Left lung (tissue), 10 donors: ENCODE results near the gene NDUFB6. TPM values are rescaled to one million over a fixed set of nuclear protein-coding genes. Genes with fewer than 3 reads are reported as not detected.
A peak's percentile ranks its signal among the peaks of the same experiment; 100 is the strongest.
"Not testable (repeated sequence)": the region's sequence is repeated elsewhere in the genome, so short reads cannot be mapped to it uniquely, and the experiment has no call there.

Source experiments
- ATAC-seq: fragments of 200-7000 bp; cut with Tn5 transposase; one replicate; pipeline ENCODE4 v1.9.1; 2020; ENCODE audit warnings: moderate library complexity
- DNase-seq, 4 donors: peaks; one replicate each; pipeline ENCODE4 v3.0.0-alpha.2; 2013 to 2020
- H3K27ac ChIP-seq, 2 donors: fragments of 200-600 bp; sonication (generic) in 1 of 2; one replicate each; pipeline versions ENCODE4 v1.5.0 to v1.8.0; 2020 to 2021
- H3K27me3 ChIP-seq, 2 donors: fragments of 200-600 bp; sonication (generic) in 1 of 2; one replicate each; pipeline versions ENCODE4 v1.5.0 to v1.8.0; 2020 to 2021
- H3K36me3 ChIP-seq, 2 donors: fragments of 200-600 bp; sonication (generic) in 1 of 2; one replicate each; pipeline versions ENCODE4 v1.5.0 to v1.8.0; 2020 to 2021
- H3K4me1 ChIP-seq, 2 donors: fragments of 200-600 bp; one replicate each; pipeline ENCODE4 v1.8.0; 2021
- H3K4me3 ChIP-seq, 2 donors: fragments of 200-600 bp; sonication (generic) in 1 of 2; one replicate each; pipeline versions ENCODE4 v1.5.0 to v1.8.0; 2020 to 2021; ENCODE audit warnings: mild to moderate bottlenecking in 1 of 2
- H3K9me3 ChIP-seq, 2 donors: fragments of 200-600 bp; sonication (generic) in 1 of 2; one replicate each; pipeline versions ENCODE4 v1.5.0 to v1.8.0; 2020 to 2021
- intact Hi-C, 2 donors: fragments of 100-400 bp; cut with DNase I; formaldehyde crosslinking; loops; one replicate each; pipeline versions ENCODE4 v1.11.2 to v1.14.2; 2022
- polyA plus RNA-seq, 6 donors: library from polyadenylated mRNA; unstranded; fragments of 120-200 nt; gene quantifications; one replicate each; pipeline ENCODE4 v1.2.1, GENCODE V29; 2013; ENCODE audit not compliant: insufficient read length in 6 of 6
- total RNA-seq, 2 donors: library from RNA; stranded (reverse); fragmentation: NEBNext Ultra II Directional; extraction: Animal tissue kit (Norgen Biotek cat#: 25700); gene quantifications; one replicate each; pipeline ENCODE4 v1.2.1, GENCODE V29; 2021
- TF ChIP-seq, protein P1 (sequence below), 2 donors: fragments of 200-600 bp; sonication (generic) in 1 of 2; IDR thresholded peaks; one replicate each; pipeline versions ENCODE4 v1.5.0 to v1.8.0; 2021; ENCODE audit warnings: antibody characterized with exemption in 2 of 2
- donor health status: DM: no; HTN: yes; CAD: no.
- donor health status: DM: no; HTN: no; CAD: no.

The NDUFB6 gene
- total and polyA plus RNA-seq, 8 donors = 44.1 to 61.0 (median 52.0) TPM

DNA sequence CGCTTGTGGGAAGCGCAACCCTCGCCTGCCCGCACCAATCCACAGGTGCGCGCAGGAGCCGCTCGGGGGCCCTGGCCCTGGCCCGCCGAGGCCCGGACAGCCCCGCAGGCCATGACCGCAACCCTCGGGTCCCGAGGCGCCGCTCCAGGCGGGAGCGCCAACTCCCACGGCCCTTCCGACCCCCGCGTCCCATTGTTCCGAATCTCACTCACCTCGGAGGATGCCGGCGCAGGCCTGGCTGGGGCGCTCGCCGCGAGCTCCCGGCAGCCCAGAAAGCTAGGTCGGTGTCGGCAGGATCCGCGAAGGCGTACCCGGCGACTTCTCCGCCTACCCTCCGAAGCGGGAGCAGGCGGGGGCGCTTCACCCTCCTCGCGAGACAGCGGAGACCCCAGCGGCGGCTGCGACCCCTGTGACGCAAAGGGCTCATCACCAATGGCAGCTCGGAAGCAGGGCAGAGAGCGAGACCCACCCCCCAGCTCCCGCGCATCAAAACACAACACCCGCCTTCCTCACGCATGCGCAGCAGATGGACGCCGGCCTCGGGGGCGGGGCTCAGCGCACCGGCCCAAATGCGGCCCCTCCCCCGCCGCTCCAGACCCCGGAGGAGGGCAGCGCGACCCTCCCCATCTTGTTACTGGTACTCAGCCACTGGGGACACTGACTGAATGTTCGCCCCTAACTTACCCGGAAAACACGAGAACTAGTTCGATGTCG, 22.2 kb downstream of the NDUFB6 start:
- TF ChIP-seq, protein P1, sequence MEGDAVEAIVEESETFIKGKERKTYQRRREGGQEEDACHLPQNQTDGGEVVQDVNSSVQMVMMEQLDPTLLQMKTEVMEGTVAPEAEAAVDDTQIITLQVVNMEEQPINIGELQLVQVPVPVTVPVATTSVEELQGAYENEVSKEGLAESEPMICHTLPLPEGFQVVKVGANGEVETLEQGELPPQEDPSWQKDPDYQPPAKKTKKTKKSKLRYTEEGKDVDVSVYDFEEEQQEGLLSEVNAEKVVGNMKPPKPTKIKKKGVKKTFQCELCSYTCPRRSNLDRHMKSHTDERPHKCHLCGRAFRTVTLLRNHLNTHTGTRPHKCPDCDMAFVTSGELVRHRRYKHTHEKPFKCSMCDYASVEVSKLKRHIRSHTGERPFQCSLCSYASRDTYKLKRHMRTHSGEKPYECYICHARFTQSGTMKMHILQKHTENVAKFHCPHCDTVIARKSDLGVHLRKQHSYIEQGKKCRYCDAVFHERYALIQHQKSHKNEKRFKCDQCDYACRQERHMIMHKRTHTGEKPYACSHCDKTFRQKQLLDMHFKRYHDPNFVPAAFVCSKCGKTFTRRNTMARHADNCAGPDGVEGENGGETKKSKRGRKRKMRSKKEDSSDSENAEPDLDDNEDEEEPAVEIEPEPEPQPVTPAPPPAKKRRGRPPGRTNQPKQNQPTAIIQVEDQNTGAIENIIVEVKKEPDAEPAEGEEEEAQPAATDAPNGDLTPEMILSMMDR (IDR thresholded peaks at IDR 0.05) = no peak
- H3K4me3 ChIP-seq = peak overlapping the region; percentile 88 to 94
- peak overlapping the region; percentile 95 to 97 for H3K27ac ChIP-seq
- peaks cover 0 to 33% of the 10 kb centered on the region in 2 donors for H3K4me1 ChIP-seq
- H3K27me3 ChIP-seq = no peaks in the 10 kb centered on the region
- DNase-seq (peak; percentile 93 to 98 (median 96)), ATAC-seq (peak; percentile 84)
- H3K9me3 ChIP-seq = no peaks in the 10 kb centered on the region
- intact Hi-C loops = no loop called here
- peaks cover 0 to 4% of the 10 kb centered on the region in 2 donors for H3K36me3 ChIP-seq

DNA sequence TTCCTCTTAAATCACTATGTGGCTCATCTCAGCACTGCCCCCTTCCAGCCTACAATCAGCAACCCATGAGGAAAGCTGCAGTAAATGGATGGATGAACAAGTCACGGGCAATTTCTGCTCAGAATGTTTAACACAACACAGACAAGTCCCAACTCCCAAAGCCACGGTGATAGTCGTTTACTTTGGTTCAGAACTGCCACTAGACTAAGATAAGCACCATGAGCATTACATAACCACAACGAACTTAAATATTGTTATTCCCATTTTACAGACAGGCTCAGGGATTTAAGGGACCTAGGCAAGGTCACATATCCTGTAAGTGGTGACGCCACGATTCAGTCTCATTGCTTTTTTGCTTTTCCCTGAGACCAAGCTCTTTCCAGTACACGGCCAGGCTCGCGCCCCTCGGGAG, 22.8 kb downstream of the NDUFB6 start:
- H3K4me3 ChIP-seq = peak overlapping the region; percentile 88 to 94
- H3K9me3 ChIP-seq = no peaks in the 10 kb centered on the region
- intact Hi-C loops = no loop called here
- peaks cover 0 to 4% of the 10 kb centered on the region in 2 donors for H3K36me3 ChIP-seq
- TF ChIP-seq, protein P1 (IDR thresholded peaks at IDR 0.05) = no peak
- ATAC-seq (no peak), DNase-seq (peak in 2 of 4 donors; percentile 20 to 26)
- peaks cover 0 to 33% of the 10 kb centered on the region in 2 donors for H3K4me1 ChIP-seq
- H3K27me3 ChIP-seq = no peaks in the 10 kb centered on the region
- peak overlapping the region; percentile 95 to 97 for H3K27ac ChIP-seq

DNA sequence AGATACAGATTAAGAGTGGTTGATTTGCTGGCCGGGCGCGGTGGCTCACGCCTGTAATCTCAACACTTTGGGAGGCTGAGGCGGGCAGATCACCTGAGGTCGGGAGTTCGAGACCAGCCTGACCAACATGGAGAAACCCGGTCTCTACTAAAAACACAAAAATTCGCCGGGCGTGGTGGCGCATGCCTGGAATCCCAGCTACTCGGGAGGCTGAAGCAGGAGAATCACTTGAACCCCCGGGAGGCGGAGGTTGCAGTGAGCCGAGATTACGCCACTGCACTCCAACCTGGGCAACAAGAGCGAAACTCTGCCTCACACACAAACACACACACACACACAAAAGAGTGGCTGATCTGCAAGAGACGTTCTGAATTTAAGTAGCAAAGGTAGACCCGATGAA, 24.7 kb downstream of the NDUFB6 start:
- H3K9me3 ChIP-seq, H3K27me3 ChIP-seq, DNase-seq, H3K27ac ChIP-seq, H3K4me3 ChIP-seq, ATAC-seq, intact Hi-C loops: not testable (repeated sequence)
- H3K36me3 ChIP-seq = peaks cover 0 to 13% of the 10 kb centered on the region in 2 donors
- peaks cover 0 to 29% of the 10 kb centered on the region in 2 donors for H3K4me1 ChIP-seq

DNA sequence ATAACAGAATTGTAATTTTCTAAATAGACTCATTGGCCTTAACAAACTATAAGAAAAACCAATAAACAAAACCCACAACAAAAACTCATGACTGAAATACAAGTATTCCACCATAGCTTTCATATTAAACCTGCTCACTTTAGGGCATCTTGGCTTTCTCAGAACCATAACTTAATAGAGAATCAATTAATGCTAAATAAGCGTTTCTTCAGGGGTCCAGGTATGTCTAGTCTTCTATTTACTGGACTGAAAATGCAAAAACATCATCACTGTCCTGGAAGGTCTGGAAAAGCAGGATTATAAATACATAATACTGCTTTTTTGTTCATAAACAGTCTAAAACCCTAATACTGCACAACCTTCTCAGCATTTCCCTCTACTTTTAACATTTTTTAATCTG, 27.1 kb downstream of the NDUFB6 start:
- Histone ChIP-seq H3K4me3 (no peak overlapping the region), H3K27ac (no peak overlapping the region), H3K36me3 (peaks cover 0 to 34% of the 10 kb centered on the region in 2 donors), H3K4me1 (peaks cover 0 to 21% of the 10 kb centered on the region in 2 donors), H3K9me3 (no peaks in the 10 kb centered on the region), H3K27me3 (no peaks in the 10 kb centered on the region)
- DNase-seq = no peak
- no peak for ATAC-seq
- intact Hi-C loops = no loop called here
- TF ChIP-seq, protein P1 (IDR thresholded peaks at IDR 0.05) = no peak

DNA sequence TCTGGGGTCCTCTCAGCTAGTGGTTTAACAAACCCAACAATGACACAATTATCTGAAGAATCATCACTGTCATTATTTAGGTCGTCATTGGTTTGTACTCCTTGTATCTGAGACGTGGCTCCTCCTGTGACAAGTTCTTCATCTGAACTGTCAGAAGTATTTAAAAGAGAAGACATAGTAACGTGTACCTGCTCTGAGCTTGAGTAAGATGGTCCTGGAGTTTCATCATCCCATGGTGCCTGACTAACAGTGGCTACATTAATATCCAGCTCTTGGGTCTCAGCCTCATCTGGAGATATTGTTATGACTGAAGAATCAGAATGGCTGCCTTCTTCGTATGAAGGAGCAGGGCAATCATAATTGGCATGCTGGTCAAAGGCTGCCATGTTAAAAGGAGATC, 29.9 kb downstream of the NDUFB6 start:
- ATAC-seq (no peak), DNase-seq (no peak)
- H3K27ac ChIP-seq = no peak overlapping the region
- H3K4me1 ChIP-seq = no peaks in the 10 kb centered on the region
- intact Hi-C loops = no loop called here
- no peaks in the 10 kb centered on the region for H3K9me3 ChIP-seq
- H3K36me3 ChIP-seq = peaks cover 0 to 37% of the 10 kb centered on the region in 2 donors
- H3K4me3 ChIP-seq = no peak overlapping the region
- TF ChIP-seq, protein P1 (IDR thresholded peaks at IDR 0.05) = no peak
- H3K27me3 ChIP-seq = no peaks in the 10 kb centered on the region
